Kidney capillary endothelial cell (primary cell): ENCODE measurements around the gene VGLL4.
A peak's percentile ranks its signal among the peaks of the same experiment; 100 is the strongest.

ENCODE experiments used
- DNase-seq: peaks from one replicate; pipeline ENCODE4 v3.0.0-alpha.2; 2018; ENCODE audit warnings: low spot score

VGLL4 gene

DNA sequence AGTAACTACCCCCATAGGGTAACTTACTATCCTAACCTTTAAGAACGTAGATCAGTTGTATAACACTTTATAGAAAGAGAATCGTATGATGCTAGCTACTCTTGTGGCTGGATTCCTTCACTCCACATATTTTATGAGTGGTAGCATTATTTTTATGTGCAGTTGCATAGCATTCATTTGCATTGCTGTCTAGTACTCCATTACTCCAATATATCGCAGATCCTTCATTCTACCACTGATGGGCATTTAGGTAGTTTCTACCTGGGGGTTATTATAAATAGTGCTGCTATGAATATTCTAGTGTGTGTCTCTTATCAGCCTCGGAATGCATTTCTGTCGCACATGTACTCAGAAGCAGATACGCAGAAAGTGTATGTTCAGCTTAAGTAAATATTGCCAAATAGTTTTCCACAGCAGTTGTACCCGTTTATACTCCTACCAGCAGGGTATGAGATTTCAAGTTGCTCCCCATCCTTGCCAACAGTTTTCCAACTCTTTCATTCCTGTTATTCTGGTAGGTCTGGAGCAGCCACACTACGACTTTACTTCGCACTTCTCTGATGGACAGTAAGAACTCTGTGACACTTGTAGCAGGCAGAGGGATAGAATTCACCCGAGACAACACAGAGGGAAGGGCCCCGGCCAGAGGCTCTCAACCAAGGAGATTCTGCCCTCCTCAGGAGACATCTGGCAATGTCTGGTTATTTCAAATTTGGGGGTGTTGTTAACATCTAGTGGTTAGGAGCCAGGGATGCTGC, 9.8 kb upstream of the VGLL4 start:
- no peak for DNase-seq

DNA sequence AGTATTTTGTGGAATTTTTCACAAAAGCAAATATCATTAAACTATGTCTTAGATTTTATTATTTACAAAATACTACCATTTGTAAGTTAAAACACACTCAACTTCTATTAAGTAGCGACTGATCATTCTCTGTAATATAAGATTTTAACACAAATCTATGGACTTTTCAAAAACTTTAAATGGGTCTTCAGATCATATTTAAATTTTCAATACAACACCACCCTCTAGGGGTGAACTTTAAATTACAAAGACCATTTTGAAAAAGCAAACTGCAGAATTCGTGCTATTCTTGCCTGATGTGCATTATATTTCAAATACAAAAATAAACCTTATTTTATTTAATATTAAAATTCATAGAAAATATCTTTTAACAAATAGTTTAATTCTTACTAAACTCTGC, 8.2 kb upstream of the VGLL4 start:
- DNase-seq, result no peak

DNA sequence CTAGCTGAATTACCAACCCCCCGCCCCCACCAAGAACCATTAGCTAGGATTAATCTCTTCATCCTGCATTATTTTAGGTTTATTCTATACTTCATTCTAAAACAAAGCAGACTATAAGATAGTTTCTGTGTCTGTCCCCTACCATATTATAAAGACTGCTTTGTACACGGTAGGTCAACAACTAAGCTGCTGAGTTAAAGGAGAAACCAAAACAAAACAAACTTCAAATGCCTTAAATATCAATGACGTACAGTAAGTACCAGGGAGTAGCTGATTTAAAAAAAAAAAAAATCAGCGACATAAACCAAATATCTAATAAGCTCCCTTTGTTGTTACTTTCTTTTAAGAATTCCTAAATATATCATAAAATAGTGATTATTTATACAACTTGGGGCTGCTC, 7.8 kb upstream of the VGLL4 start:
- no peak for DNase-seq

DNA sequence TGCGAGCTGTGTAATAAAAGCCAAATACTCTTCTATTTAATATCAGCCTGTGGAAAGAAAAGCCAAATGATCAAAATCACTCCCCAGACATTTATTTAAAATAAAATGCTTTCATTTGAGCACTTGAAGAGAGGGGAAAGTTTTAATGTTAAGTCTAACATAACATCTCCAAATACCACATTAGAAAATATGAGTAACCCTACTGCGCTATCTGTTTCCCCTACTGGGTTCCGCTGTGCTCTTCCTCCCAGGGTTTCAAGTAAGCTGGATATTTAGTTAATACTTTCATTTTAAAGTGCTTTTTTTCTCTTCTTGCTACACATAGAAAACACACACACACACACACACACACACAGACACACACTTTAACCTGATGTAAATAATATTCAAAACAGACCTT, 6.7 kb upstream of the VGLL4 start:
- DNase-seq, result no peak

DNA sequence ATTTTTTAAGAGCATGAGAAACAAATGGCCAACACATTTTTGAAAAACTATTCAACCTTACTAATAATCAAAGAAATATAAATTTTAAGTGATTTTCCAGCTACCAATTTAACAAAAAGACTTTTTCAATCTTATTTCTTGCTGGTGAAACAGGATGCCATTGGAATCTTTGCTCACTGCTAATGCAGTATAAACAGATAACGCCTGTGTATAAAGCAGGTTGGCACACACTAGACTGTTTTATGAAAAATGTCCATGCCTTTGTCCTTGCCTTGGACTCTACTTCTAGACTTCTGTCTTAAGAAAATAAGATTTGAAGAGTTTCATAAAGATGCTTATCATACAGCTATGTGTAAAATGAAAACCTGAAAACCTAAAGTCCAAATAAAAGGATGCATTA, 5.0 kb upstream of the VGLL4 start:
- DNase-seq, result no peak

DNA sequence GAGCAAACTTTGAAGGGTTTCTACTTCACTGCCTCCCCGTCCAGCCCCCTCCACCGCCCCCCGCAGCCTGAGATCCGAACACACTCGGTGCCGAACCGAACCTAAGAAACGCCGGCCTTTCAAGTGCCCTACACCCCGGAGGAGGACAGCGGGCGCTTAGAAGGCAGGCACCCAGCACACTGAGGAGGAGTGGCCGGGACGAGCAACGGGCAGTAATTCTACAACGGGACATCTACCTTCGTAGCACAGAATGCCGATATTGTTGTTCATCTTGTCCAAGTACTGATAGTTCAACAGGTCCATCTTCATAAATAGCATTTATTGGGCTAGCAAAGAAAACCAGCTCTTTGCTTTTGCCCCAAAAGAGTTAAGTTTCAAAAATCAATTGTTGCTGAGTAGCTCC, 513 bp downstream of the VGLL4 start:
- DNase-seq, result no peak

DNA sequence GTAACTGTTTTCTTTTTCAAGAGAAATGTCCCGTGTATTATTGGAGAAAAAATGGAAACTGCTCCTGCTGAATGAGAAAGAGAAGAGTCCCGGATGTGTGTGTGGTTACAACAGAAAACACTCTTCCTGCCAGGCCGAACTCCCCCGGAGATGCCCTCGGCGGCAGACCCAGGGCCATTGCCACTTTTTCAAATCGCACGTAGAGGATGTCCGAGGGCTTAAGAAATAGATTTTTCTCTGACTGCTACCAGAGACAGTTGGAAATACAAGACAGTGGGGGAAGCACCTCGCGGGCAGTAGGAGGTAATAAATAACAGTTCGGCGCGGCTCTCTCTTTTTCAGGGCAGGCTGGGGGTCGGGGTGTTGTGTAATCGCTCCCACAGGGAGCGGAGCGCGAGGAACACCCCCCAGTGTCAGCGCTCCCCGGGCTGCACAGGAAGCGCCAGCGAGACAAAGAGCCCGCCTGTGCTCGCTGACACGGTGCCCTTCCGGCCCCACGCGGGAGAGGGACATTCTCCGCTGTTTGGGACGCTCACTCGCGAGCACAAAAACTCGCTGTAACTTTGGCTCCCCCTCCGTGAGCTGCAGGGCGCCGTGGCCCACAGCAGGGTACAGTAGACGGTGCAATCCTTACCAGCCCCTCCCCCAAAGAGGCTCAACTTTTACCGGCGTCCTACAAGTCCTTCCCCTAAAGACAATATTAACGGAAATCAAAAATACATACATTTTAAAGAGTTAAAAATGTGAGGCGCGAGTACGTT, 1.1 kb downstream of the VGLL4 start:
- peak; percentile 83 for DNase-seq

DNA sequence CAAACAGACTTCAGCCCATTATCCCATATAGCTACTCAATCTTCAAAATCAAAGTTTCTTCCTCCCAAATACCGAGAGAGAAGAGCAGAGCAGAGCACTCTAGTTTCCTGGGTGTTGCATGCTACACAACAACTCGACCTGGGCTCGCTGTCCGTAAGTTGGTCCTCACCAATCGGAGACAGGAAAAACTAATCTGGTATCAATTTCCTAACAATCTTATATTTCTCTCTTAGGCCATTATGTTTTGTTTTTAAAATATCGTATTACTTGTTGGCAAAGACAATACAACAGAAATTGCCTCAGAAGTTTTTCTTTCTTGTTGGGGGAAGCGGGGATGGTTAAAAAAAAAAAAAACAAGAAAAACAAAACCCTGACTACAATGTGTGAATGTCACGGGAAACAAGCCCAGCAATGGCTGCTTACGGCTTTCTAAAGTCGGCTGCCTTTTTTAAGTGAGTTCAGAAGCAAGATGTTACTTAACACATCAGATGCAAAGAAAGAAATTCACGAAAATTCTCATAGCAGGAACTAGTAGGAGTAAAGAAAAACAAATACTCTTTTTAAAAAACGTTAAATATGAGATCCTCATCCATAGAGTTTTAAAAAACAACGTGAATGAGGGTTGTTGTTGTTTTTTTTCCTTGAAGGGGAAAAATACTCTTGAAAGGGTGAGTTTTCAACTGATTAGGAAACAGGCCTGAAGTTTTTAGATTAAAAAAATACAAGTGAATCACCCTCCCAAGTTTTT, 1.9 kb downstream of the VGLL4 start:
- no peak for DNase-seq

DNA sequence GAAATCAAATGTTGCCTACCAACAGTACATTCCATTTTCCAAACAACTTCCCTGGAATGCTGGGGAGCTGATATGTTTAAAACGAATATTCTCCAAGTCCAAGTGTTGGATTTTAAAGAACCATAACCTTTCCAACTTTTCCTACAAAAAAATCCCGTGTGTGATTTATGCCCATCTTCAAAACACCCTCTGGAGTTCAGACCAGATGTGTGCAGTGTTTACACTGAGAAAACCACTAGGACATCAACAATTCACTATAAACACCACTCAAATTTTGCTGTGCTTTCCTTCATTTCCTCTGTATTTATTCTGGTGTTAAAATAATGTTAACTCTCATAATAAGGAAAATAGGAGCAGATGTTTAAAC, 2.4 kb downstream of the VGLL4 start:
- DNase-seq, result no peak

DNA sequence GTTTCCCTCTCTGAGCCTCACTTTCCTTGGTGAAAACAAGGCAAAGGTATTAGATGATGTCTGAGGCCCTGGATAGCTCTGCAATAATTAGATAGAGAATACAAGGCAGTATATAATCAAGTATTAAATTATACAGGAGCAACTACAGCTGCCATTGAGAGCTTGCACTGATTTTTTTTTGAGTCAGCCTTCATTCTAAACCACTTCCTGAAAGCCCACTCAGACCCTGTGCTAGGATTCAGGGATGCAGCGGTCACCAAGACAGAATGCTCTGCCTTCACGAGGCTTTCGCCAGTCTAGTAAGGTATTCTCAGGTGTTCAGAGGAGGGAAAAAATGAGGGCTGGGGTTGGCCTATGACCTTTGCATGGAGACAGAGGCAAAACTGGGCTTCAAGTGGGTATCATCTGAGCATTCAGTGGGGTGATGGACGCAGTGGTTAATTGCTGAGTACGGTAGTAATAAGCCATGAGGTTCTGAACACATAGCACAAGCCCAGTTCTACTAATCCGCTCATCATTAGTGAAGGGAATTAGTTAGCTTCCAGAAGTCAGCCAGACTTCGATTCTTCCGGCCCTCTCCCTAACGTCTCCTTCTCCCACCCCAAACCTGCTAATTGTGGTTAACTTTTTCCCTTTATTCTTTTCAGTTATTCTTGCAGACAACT, 3.6 kb downstream of the VGLL4 start:
- DNase-seq, result no peak

DNA sequence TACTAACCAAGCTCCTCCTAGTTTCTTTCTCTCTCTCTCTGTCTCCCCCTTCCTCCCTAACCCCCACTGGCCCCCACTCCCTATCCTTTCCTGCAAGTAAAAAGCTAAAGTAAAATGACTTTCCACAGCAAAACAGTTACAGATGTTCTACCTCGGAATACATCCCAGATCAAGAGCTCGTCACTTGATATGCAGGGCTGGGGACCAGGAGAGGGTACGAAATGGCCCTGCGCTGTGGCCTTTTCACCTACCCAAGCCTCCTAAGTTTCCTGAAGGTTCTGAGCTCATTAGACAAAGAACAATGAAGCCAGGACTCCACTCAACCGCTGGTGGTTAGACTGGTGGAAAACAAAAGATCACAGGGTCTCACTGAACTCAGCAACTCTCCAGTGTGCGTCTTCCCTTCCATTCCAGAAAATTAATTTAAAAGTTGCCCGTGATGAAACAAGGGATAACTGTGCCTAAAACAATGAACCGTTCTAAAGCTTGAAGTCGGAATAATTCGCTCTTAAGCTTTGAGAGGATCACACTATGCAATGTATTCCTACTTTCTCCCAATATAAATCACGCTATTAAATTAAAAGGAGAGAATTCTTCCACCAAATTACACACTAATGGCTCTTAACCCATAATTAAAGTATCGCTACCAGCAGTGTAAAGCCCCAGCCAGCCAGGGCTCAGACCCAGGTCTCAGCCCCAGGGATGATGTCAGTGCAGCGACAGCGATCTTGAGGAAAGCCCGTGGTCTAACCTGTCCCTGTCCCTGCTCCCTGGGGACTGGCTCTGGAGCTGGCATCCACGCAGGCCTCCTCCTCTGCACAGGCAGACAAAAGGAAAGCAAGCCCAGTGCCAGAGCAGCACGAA, 5.0 kb downstream of the VGLL4 start:
- DNase-seq, result peak; percentile 56

DNA sequence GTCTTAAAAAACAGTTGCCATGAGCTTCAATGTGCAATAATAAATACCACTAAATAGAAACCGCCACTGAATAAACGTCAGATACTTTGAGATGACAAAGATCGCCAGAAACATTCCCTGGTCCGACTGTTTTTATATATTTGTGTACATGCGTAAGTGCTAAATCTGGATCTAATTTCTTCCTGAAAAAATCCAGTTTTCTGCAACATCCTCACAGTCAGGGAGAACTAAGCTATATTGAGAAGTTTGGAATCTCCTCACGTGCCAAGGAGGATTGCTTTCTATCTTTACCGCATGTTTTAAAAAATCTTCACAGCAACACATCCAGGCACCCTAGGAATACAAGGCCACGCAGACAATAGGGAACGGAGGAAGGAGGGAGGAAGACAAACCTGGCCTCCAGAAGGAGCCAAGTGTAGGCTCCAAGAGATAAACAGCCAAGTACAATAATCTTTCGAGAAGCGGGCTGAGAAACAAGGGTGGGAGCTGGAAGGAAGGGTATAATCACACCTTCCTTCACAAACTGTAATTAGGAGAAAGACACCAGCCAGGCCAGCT, 5.7 kb downstream of the VGLL4 start:
- no peak for DNase-seq

DNA sequence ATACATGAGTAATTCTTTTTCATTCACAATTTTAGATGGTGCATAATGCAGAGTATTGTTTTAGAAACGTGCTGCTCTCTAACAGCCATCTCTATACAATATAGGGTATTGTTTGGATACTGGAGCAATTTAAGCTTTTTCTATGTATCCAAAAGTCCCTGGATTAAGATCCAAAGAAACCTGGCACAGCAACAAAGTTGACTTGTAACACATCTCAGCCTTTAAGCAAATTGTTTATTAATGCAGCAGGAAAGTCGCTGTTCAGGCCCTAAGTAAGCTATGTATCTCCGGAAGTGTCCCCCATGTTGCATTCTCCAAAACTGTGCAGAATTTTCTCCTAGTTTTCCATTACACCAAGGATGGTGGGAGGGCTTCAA, 7.3 kb downstream of the VGLL4 start:
- no peak for DNase-seq

DNA sequence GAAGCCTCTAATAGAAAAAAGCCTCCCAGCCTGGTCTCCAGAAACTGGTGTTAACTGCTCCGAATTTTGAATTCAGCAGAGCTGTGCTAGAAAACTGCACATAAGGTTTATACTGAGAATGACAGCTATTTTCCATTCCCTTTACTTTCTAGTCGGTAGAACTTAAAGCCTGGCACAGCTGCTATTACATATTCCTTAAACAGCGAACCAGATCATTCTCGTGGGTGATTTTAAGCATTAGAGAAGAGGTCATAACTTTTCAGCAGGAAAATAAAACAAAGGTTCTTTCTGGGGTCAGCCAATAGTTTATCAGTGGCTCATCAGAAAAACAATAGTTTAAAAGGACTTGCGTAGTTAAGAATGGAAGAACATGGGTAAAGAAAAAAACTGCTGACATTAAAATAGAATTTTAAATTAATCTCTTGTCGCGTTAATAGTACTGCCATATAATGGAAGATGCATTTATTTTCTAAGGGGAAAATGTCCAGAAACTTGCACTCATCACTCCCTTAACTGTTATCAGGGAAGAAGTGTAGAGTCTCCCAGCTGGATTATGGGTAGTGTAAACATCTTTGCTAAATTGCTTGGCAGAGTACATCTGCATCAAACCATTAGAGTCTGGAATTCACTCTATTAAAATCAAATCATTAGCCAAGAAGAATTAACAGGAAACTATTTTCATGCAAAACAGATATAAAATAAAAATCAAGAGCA, 7.9 kb downstream of the VGLL4 start:
- DNase-seq, result no peak

DNA sequence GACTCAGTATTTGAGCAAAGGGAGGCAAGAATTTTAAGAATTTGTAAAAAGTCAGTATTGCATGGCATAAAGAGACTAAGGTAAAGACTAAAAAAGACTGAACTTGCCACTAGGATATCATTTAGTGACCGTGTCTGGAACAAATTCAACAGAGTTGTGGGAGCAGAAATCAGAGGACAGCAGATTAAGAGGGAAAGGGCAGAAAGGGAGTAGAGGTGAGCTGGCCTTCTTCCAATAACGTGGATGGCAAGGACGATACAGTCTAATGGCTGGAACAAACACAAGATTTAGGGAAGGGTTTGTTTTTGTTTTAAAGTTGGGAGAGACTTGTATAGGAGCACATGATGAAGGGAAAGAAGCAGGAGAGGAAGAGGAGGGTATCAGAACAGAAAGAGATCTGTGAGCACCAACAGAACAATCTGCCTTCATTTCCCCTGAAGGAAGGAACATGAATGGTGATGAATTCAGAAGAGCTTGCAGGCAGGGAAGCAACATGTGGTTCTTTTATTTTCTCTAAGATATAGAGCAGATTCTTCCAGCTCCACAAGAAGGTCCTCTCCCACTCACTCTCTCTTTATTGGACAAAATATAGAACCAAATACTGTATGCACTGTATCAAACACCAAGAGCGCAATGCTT, 8.6 kb downstream of the VGLL4 start:
- DNase-seq, result no peak

DNA sequence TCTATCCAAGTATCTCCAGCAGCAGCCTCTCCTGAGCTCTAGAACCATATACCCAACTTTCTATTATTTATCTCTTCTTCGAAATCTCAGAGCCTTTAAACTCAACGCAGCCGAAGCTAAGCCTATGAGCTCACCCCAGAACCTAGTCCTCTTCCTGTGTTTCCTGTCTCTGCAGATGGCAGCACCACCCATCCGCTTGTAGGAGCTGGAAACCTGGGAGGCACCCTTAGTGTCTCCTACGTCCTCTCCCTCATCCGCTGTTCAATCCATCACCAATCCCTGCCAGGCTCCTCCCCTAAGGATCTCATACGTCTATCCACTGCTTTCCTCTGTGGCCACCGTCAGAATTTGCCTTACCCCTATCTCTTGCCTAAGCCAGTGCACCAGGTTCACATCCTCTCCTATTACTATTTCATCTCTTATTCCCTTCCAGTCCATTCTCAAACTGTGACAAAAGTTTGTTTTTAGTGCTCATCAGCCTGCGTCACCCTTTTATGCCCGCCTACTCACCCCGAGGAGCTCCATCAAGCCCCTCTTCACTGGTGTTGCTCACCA, 9.6 kb downstream of the VGLL4 start:
- DNase-seq, result peak; percentile 86

DNA sequence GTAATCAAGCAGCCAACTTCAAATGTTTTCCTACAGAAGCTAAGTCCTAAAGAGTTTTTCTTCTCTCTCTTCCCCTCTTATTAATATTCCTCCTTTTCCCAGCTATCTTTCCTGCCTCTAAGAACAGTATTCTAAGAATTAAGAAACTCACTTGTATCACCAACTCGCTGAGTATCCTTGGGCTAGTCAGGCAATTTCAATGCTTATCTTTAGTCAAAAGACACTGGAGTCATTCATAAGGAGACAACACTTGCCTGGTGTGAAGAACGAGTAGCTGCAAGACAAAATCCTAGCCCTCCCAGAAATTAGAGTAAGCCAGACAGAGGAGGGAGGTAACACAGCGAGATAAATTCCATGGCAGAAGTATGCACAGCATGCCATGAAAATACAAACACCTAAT, 10.7 kb downstream of the VGLL4 start:
- DNase-seq, result no peak

DNA sequence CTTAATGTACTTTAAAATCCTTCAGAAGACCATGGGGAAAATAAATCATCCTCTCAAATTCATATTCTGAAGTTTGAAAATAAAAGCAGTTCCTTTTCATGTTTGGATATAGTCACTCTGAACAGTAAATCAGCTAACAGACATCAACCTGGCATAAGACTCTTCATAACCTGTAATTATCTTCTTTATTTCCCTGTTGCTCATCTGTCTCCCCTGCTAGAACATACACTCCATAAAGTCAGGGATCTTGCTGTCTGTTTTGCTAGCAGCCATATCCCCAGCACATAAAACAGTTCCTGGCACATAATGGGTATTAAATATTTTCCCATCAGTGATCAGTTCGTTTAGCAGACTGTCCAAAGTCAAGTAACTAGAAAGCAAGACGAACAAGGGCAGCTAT, 11.2 kb downstream of the VGLL4 start:
- DNase-seq, result no peak

DNA sequence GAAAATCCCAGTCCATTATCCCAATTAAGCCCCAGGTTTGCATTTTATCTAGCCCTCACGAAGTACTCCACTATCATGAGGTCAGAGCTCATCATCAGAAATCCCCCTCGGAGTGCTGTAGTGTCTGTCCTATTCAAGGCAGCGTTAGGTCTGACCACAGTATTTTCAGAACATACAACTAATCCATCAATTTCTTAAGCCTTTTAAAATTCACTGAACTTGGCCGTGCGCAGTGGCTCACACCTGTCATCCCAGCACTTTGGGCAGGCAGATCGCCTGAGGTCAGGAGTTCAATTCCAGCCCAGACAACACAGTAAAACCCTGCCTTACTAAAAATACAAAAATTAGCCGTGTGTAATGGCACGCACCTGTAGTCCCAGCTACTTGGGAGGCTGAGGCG, 11.9 kb downstream of the VGLL4 start:
- no peak for DNase-seq

DNA sequence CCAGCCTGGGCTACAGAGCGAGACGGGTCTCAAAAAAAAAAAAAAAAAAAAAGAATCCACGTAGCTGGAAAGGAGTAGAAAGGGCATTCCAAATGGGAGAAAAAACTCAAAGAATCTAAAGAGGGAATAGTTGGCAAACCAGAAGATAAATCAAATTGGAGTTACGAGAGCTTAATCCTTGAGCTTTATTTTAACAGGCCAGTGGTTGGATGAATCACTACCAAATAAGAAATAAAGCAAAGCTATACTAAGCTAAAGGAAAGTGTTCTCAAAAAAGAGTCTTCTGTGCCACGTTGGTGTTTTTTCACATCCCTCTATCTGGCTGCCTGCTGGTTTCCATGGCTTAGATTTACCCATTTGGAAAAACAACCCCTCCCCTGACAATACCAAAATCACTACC, 14.0 kb downstream of the VGLL4 start:
- DNase-seq, result no peak
